HEK293 (cell line): ENCODE results near the gene SLC25A31.

Source experiments
- CTCF ChIA-PET: fragments of 350-600 bp; formaldehyde crosslinking; extraction: SDS; loops from one replicate; lab custom pipeline; 2021; ENCODE audit warnings: antibody characterized with exemption; lab: Yijun Ruan, JAX
- POLR2A ChIA-PET: fragments of 300-600 bp; formaldehyde crosslinking; extraction: SDS; loops from one replicate; lab custom pipeline; 2020; ENCODE audit warnings: antibody characterized with exemption, inconsistent platforms; lab: Yijun Ruan, JAX
- H3K27ac ChIP-seq: fragments of 200-500 bp; sonication (Bioruptor generic); 2 replicates; pipeline ENCODE4 v1.5.1; 2014; ENCODE audit warnings: low read depth, low read length, control low read depth, inconsistent platforms; ENCODE audit errors: extremely low read depth
- H3K36me3 ChIP-seq, 2 experiments: fragments of 200-500 bp in 1 of 2; sonication (Bioruptor generic) in 1 of 2; 1 replicate in 1 of 2; 2 replicates in 1 of 2; pipeline ENCODE4 v1.5.1; 2014 to 2017; ENCODE audit warnings: inconsistent platforms in 2 of 2, low read length in 2 of 2; ENCODE audit not compliant: control insufficient read depth in 2 of 2, insufficient read depth in 1 of 2
- H3K4me1 ChIP-seq: fragments of 200-500 bp; sonication (Bioruptor generic); 2 replicates; pipeline ENCODE4 v1.5.1; 2014; ENCODE audit warnings: mild to moderate bottlenecking, low read length, inconsistent platforms; ENCODE audit not compliant: control insufficient read depth, insufficient read depth
- H3K4me3 ChIP-seq: 2 replicates; pipeline ENCODE4 v1.5.1; 2011; ENCODE audit warnings: low read depth, mild to moderate bottlenecking, control low read depth, low read length, moderate library complexity
- H3K9me3 ChIP-seq: fragments of 200-500 bp; sonication (Bioruptor generic); 2 replicates; pipeline ENCODE4 v1.5.1; 2014; ENCODE audit warnings: low read depth, low read length, inconsistent platforms; ENCODE audit not compliant: control insufficient read depth, insufficient read depth
- KLF7 ChIP-seq: fragments of 450-650 bp; formaldehyde crosslinking; IDR thresholded peaks from 2 replicates; pipeline ENCODE4 v1.5.1; 2016; ENCODE audit warnings: missing biosample characterization, missing genetic modification characterization, borderline replicate concordance
- MEIS1 ChIP-seq: sonication (generic); formaldehyde crosslinking; IDR thresholded peaks from 2 replicates; pipeline ENCODE4 v1.8.1; 2022; ENCODE audit warnings: missing genetic modification reagents, mild to moderate bottlenecking, borderline replicate concordance
- SCRT2 ChIP-seq: fragments of 450-650 bp; formaldehyde crosslinking; IDR thresholded peaks from 2 replicates; pipeline ENCODE4 v1.5.1; 2016; ENCODE audit warnings: missing biosample characterization, missing genetic modification characterization
- SP2 ChIP-seq: fragments of 450-650 bp; formaldehyde crosslinking; IDR thresholded peaks from 2 replicates; pipeline ENCODE4 v1.5.1; 2016; ENCODE audit warnings: missing biosample characterization, missing genetic modification characterization
- ZBTB1 ChIP-seq: fragments of 450-650 bp; formaldehyde crosslinking; IDR thresholded peaks from 2 replicates; pipeline ENCODE4 v1.5.1; 2016; ENCODE audit warnings: missing biosample characterization, missing genetic modification characterization
- ZNF10 ChIP-seq: fragments of 450-650 bp; formaldehyde crosslinking; IDR thresholded peaks from 2 replicates; pipeline ENCODE4 v1.5.1; 2017; ENCODE audit warnings: missing biosample characterization, missing genetic modification characterization
- ZNF121 ChIP-seq: fragments of 450-650 bp; formaldehyde crosslinking; IDR thresholded peaks from 2 replicates; pipeline ENCODE4 v1.5.1; 2016; ENCODE audit warnings: missing biosample characterization, missing genetic modification characterization
- ZNF138 ChIP-seq: fragments of 450-650 bp; formaldehyde crosslinking; IDR thresholded peaks from 2 replicates; pipeline ENCODE4 v1.5.1; 2016; ENCODE audit warnings: missing biosample characterization, missing genetic modification characterization, borderline replicate concordance
- ZNF19 ChIP-seq: fragments of 450-650 bp; formaldehyde crosslinking; IDR thresholded peaks from 2 replicates; pipeline ENCODE4; 2016; ENCODE audit warnings: missing biosample characterization, missing genetic modification characterization, low read depth
- ZNF350 ChIP-seq: fragments of 450-650 bp; formaldehyde crosslinking; IDR thresholded peaks from 2 replicates; pipeline ENCODE4 v1.5.0; 2017; ENCODE audit warnings: missing biosample characterization, mild to moderate bottlenecking, missing genetic modification characterization
- ZNF529 ChIP-seq: fragments of 450-650 bp; formaldehyde crosslinking; IDR thresholded peaks from 2 replicates; pipeline ENCODE4 v1.5.1; 2017; ENCODE audit warnings: missing genetic modification characterization, missing biosample characterization; ENCODE audit not compliant: insufficient replicate concordance
- ZNF571 ChIP-seq: fragments of 450-650 bp; formaldehyde crosslinking; IDR thresholded peaks from 2 replicates; pipeline ENCODE4 v1.5.0; 2017; ENCODE audit warnings: missing biosample characterization, missing genetic modification characterization
- ZNF837 ChIP-seq: fragments of 450-650 bp; formaldehyde crosslinking; IDR thresholded peaks from 2 replicates; pipeline ENCODE4 v1.5.1; 2016; ENCODE audit warnings: missing biosample characterization, missing genetic modification characterization
- TF ChIP-seq, protein P1 (sequence below): fragments of 450-650 bp; formaldehyde crosslinking; IDR thresholded peaks from 2 replicates; pipeline ENCODE4 v1.5.1; 2017; ENCODE audit warnings: missing biosample characterization, missing genetic modification characterization
- TF ChIP-seq, protein P2 (sequence below): fragments of 450-650 bp; formaldehyde crosslinking; IDR thresholded peaks from 2 replicates; pipeline ENCODE4 v1.5.1; 2016; ENCODE audit warnings: missing biosample characterization, missing genetic modification characterization, borderline replicate concordance
- TF ChIP-seq, protein P3 (sequence below): fragments of 450-650 bp; formaldehyde crosslinking; IDR thresholded peaks from 2 replicates; pipeline ENCODE4 v1.5.1; 2016; ENCODE audit warnings: missing biosample characterization, missing genetic modification characterization

The SLC25A31 gene

DNA sequence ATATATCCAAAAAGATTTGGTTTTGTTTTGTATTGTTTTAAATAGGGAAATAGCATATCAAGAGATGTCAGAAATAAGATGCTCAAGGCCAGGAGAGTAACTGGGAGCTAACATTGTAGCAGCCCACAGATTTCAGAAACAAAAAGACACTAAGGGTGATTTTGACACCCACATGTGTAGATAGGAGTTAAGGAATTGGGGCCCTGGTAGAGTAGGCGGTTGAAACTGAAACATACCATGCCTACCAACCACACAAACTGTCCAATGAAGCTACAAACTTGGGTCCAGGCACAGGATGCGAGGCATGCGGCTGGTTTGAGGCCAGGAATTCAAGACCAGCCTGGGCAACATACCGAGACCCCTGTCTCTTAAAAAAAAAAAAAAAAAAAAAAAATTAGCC, 45.6 kb downstream of the SLC25A31 start (continued):
- no peak for TF ChIP-seq ZNF10 (tag by site-specific recombination)
- TF ChIP-seq ZNF837 (tag by site-specific recombination): no peak
- TF ChIP-seq SCRT2: no peak

DNA sequence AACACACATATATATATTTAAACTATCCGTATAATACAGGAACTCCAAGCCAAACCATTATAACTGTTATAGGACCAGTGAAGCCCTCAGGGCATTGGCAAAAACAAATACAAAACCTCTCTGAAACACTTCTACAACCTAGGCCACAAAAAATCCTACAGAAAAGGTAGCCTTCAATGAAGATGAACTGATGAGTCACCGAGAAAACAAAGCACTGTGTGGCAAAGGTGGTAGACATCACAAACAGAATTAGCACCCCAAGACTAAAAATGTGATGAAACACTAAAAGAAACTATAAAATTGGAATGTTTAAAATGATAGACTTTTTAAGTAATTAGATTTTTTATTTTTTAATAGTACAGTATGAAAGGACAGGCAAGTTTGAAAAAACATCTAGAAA, 46.4 kb downstream of the SLC25A31 start:
- CTCF ChIA-PET: interaction anchor here (0.5 kb wide), 1 partner anchor 150 kb away, joined by 9 read pairs; no protein-coding TSS in a partner anchor
- Histone ChIP-seq H3K4me1 (peaks cover 2% of the 10 kb centered on the region; the same call in 1 of the 2 replicates), H3K36me3 (no peaks in the 10 kb centered on the region), H3K4me3 (no peak overlapping the region), H3K27ac (no peak overlapping the region), H3K9me3 (no peaks in the 10 kb centered on the region)
- POLR2A ChIA-PET: no interaction called here
- TF ChIP-seq ZNF350 (tag by site-specific recombination): no peak
- no peak for TF ChIP-seq SP2 (tag by site-specific recombination)
- TF ChIP-seq, protein P1, sequence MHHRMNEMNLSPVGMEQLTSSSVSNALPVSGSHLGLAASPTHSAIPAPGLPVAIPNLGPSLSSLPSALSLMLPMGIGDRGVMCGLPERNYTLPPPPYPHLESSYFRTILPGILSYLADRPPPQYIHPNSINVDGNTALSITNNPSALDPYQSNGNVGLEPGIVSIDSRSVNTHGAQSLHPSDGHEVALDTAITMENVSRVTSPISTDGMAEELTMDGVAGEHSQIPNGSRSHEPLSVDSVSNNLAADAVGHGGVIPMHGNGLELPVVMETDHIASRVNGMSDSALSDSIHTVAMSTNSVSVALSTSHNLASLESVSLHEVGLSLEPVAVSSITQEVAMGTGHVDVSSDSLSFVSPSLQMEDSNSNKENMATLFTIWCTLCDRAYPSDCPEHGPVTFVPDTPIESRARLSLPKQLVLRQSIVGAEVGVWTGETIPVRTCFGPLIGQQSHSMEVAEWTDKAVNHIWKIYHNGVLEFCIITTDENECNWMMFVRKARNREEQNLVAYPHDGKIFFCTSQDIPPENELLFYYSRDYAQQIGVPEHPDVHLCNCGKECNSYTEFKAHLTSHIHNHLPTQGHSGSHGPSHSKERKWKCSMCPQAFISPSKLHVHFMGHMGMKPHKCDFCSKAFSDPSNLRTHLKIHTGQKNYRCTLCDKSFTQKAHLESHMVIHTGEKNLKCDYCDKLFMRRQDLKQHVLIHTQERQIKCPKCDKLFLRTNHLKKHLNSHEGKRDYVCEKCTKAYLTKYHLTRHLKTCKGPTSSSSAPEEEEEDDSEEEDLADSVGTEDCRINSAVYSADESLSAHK: no peak
- TF ChIP-seq ZNF121: no peak
- TF ChIP-seq ZNF529 (tag by site-specific recombination): no peak
- TF ChIP-seq, protein P2, sequence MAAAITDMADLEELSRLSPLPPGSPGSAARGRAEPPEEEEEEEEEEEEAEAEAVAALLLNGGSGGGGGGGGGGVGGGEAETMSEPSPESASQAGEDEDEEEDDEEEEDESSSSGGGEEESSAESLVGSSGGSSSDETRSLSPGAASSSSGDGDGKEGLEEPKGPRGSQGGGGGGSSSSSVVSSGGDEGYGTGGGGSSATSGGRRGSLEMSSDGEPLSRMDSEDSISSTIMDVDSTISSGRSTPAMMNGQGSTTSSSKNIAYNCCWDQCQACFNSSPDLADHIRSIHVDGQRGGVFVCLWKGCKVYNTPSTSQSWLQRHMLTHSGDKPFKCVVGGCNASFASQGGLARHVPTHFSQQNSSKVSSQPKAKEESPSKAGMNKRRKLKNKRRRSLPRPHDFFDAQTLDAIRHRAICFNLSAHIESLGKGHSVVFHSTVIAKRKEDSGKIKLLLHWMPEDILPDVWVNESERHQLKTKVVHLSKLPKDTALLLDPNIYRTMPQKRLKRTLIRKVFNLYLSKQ (tag by site-specific recombination): no peak
- TF ChIP-seq ZNF571 (tag by site-specific recombination): no peak
- TF ChIP-seq, protein P3, sequence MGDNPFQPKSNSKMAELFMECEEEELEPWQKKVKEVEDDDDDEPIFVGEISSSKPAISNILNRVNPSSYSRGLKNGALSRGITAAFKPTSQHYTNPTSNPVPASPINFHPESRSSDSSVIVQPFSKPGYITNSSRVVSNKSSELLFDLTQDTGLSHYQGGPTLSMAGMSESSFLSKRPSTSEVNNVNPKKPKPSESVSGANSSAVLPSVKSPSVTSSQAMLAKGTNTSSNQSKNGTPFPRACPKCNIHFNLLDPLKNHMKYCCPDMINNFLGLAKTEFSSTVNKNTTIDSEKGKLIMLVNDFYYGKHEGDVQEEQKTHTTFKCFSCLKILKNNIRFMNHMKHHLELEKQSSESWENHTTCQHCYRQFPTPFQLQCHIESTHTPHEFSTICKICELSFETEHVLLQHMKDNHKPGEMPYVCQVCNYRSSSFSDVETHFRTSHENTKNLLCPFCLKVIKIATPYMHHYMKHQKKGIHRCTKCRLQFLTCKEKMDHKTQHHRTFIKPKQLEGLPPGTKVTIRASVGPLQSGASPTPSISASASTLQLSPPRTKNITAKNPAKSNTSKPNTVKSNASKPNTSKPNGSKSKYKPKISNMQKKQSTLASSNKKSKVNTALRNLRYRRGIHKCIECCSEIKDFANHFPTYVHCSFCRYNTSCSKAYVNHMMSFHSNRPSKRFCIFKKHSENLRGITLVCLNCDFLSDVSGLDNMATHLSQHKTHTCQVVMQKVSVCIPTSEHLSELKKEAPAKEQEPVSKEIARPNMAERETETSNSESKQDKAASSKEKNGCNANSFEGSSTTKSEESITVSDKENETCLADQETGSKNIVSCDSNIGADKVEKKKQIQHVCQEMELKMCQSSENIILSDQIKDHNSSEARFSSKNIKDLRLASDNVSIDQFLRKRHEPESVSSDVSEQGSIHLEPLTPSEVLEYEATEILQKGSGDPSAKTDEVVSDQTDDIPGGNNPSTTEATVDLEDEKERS (tag by site-specific recombination): no peak
- TF ChIP-seq MEIS1 (CRISPR knock-in tag): no peak
- no peak for TF ChIP-seq ZNF138 (tag by site-specific recombination)
- TF ChIP-seq ZNF19 (tag by site-specific recombination): no peak
- TF ChIP-seq KLF7 (tag by site-specific recombination): no peak

DNA sequence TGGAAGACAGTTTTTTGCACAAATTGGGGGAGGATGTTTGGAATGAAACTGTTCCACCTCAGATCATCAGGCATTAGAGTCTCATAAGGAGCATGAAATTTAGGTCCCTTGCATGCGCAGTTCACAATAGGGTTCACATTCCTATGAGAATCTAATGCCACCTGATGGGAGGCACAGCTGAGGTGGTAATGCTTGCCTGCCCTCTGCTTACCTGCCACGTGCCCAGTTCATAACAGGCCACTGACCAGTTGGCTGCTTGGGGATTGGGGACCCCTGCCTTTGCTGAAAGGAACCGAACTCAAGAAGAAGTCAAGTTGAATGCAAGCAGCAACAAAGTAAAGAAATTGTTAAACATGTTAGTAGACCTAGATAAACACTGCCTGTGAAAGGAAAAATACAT, 47.3 kb downstream of the SLC25A31 start:
- no peak overlapping the region for H3K27ac ChIP-seq
- no peaks in the 10 kb centered on the region for H3K9me3 ChIP-seq
- no peak for TF ChIP-seq ZBTB1 (tag by site-specific recombination)
- POLR2A ChIA-PET: no interaction called here
- H3K4me1 ChIP-seq: peaks cover 2% of the 10 kb centered on the region; the same call in 1 of the 2 replicates
- no peak overlapping the region for H3K4me3 ChIP-seq
- CTCF ChIA-PET: no interaction called here
- no peaks in the 10 kb centered on the region for H3K36me3 ChIP-seq
